Measurements from ENCODE around the gene RAB27B. TPM values are rescaled to one million over a fixed set of nuclear protein-coding genes. Genes with fewer than 3 reads are reported as not detected.

Gene RAB27B
- total RNA-seq, 1 experiment from 2014 or later, result 13.2 TPM

GRCh38 chr18:54787121-54787520 lies 41.2 kb upstream of the RAB27B start:
- Histone ChIP-seq H3F3A (ENCODE audit: low read length, unreplicated experiment) (no peaks in the 10 kb centered on the region), H4K20me1 (ENCODE audit: low read length) (no peaks in the 10 kb centered on the region), H3K9me3 (ENCODE audit: low read length) (no peaks in the 10 kb centered on the region), H3K4me2 (ENCODE audit: low read length) (no peak overlapping the region), H3K79me2 (ENCODE audit: low read length) (no peaks in the 10 kb centered on the region), H3K9ac (ENCODE audit: low read length) (no peak overlapping the region), H3K27ac (ENCODE audit: low read length) (no peak overlapping the region), H3K27me3 (ENCODE audit: low read length) (no peaks in the 10 kb centered on the region), H3K36me3 (ENCODE audit: low read depth, low read length) (no peaks in the 10 kb centered on the region), H3K4me1 (ENCODE audit: insufficient read depth, low read length) (no peaks in the 10 kb centered on the region), H3K9me2 (replicated peaks; ENCODE audit: low read length) (no peaks in the 10 kb centered on the region), H2AFZ (ENCODE audit: low read length) (no peak overlapping the region; the same call in 1 of the 2 replicates), H3K4me3 (ENCODE audit: low read length) (no peak overlapping the region)
- ATAC-seq (no peak), DNase-seq (no peak)
- BruUV-seq (replicated peaks), result no TSS peak
- ChIA-PET CTCF (no interaction called here), POLR2A (ENCODE audit: unreplicated experiment) (no interaction called here)
- no peak for TF ChIP-seq EZH2phosphoT487 (IDR thresholded peaks at IDR 0.05; ENCODE audit: borderline replicate concordance, low read length)
- TF ChIP-seq, protein P1, sequence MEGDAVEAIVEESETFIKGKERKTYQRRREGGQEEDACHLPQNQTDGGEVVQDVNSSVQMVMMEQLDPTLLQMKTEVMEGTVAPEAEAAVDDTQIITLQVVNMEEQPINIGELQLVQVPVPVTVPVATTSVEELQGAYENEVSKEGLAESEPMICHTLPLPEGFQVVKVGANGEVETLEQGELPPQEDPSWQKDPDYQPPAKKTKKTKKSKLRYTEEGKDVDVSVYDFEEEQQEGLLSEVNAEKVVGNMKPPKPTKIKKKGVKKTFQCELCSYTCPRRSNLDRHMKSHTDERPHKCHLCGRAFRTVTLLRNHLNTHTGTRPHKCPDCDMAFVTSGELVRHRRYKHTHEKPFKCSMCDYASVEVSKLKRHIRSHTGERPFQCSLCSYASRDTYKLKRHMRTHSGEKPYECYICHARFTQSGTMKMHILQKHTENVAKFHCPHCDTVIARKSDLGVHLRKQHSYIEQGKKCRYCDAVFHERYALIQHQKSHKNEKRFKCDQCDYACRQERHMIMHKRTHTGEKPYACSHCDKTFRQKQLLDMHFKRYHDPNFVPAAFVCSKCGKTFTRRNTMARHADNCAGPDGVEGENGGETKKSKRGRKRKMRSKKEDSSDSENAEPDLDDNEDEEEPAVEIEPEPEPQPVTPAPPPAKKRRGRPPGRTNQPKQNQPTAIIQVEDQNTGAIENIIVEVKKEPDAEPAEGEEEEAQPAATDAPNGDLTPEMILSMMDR (conservative IDR thresholded peaks at IDR 0.05; ENCODE audit: low read depth, low read length), result no peak
- intact Hi-C loops (cut with micrococcal nuclease), result no loop called here

- H3K9ac ChIP-seq (ENCODE audit: low read length), result no peak overlapping the region
- H4K20me1 ChIP-seq (ENCODE audit: low read length), result no peaks in the 10 kb centered on the region
- no peak overlapping the region for H3K4me3 ChIP-seq (ENCODE audit: low read length)
- no peaks in the 10 kb centered on the region for H3K4me1 ChIP-seq (ENCODE audit: insufficient read depth, low read length)
- H3K27ac ChIP-seq (ENCODE audit: low read length), result no peak overlapping the region
- no peaks in the 10 kb centered on the region for H3K9me3 ChIP-seq (ENCODE audit: low read length)
- no TSS peak for BruUV-seq (replicated peaks)
- H3K9me2 ChIP-seq (replicated peaks; ENCODE audit: low read length), result no peaks in the 10 kb centered on the region
- no peak overlapping the region for H3K4me2 ChIP-seq (ENCODE audit: low read length)
- DNase-seq (no peak), ATAC-seq (no peak)
- POLR2A ChIA-PET (ENCODE audit: unreplicated experiment), result no interaction called here
- no peaks in the 10 kb centered on the region for H3K27me3 ChIP-seq (ENCODE audit: low read length)
- no peaks in the 10 kb centered on the region for H3K79me2 ChIP-seq (ENCODE audit: low read length)
- no peaks in the 10 kb centered on the region for H3F3A ChIP-seq (ENCODE audit: low read length, unreplicated experiment)
- H2AFZ ChIP-seq (ENCODE audit: low read length), result no peak overlapping the region
- CTCF ChIA-PET, result no interaction called here
- no peaks in the 10 kb centered on the region for H3K36me3 ChIP-seq (ENCODE audit: low read depth, low read length)
- TF ChIP-seq EZH2 (IDR thresholded peaks at IDR 0.05; ENCODE audit: low read length, unreplicated experiment) (no peak), EZH2phosphoT487 (IDR thresholded peaks at IDR 0.05; ENCODE audit: borderline replicate concordance, low read length) (no peak)
- TF ChIP-seq, protein P1 (conservative IDR thresholded peaks at IDR 0.05; ENCODE audit: low read depth, low read length), result no peak
- intact Hi-C loops (cut with micrococcal nuclease), result no loop called here
Observed at GRCh38 chr18:54787616-54788015, 40.7 kb upstream of the RAB27B start.

DNA sequence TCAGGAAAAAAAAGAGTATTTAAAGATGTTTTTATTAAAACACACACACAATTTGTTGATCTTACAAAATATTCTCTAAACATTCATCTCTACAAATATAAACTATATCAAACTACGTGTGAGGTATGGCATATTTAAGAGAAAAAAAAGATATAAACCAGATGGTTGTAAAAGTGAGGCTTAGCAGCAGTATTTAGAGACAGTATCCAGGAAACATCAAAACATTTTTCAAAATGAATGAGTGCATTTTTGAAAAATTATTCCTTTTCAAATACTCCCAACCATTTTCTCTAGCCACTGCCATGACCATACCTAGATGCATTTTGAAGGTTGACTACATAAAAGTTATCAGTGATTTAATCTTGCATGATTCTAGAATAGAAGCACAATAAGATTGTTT lies 38.2 kb upstream of the RAB27B start:
- H3K27ac ChIP-seq (ENCODE audit: low read length), result no peak overlapping the region
- POLR2A ChIA-PET (ENCODE audit: unreplicated experiment), result no interaction called here
- intact Hi-C loops (cut with micrococcal nuclease), result no loop called here

More for the DNA sequence above, 38.2 kb upstream of the RAB27B start:
- Histone ChIP-seq H3K9me3 (ENCODE audit: low read length) (no peaks in the 10 kb centered on the region), H3K27me3 (ENCODE audit: low read length) (no peaks in the 10 kb centered on the region), H3K9ac (ENCODE audit: low read length) (no peak overlapping the region), H3K4me1 (ENCODE audit: insufficient read depth, low read length) (no peaks in the 10 kb centered on the region), H3K4me2 (ENCODE audit: low read length) (no peak overlapping the region), H3K79me2 (ENCODE audit: low read length) (no peaks in the 10 kb centered on the region), H3K9me2 (replicated peaks; ENCODE audit: low read length) (no peaks in the 10 kb centered on the region), H3F3A (ENCODE audit: low read length, unreplicated experiment) (no peaks in the 10 kb centered on the region), H3K36me3 (ENCODE audit: low read depth, low read length) (no peaks in the 10 kb centered on the region), H4K20me1 (ENCODE audit: low read length) (no peaks in the 10 kb centered on the region), H3K4me3 (ENCODE audit: low read length) (no peak overlapping the region), H2AFZ (ENCODE audit: low read length) (no peak overlapping the region)
- DNase-seq (no peak), ATAC-seq (no peak)
- TF ChIP-seq, protein P1 (conservative IDR thresholded peaks at IDR 0.05; ENCODE audit: low read depth, low read length), result no peak
- TF ChIP-seq EZH2 (IDR thresholded peaks at IDR 0.05; ENCODE audit: low read length, unreplicated experiment) (no peak), EZH2phosphoT487 (IDR thresholded peaks at IDR 0.05; ENCODE audit: borderline replicate concordance, low read length) (no peak)
- BruUV-seq (replicated peaks), result no TSS peak
- CTCF ChIA-PET, result no interaction called here
